ENCODE data around the gene AIRE.

The AIRE gene

GRCh38 chr21:44283948-44284347 is 1.7 kb upstream of the AIRE start:
- TF ChIP-seq, protein P1, sequence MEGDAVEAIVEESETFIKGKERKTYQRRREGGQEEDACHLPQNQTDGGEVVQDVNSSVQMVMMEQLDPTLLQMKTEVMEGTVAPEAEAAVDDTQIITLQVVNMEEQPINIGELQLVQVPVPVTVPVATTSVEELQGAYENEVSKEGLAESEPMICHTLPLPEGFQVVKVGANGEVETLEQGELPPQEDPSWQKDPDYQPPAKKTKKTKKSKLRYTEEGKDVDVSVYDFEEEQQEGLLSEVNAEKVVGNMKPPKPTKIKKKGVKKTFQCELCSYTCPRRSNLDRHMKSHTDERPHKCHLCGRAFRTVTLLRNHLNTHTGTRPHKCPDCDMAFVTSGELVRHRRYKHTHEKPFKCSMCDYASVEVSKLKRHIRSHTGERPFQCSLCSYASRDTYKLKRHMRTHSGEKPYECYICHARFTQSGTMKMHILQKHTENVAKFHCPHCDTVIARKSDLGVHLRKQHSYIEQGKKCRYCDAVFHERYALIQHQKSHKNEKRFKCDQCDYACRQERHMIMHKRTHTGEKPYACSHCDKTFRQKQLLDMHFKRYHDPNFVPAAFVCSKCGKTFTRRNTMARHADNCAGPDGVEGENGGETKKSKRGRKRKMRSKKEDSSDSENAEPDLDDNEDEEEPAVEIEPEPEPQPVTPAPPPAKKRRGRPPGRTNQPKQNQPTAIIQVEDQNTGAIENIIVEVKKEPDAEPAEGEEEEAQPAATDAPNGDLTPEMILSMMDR (IDR thresholded peaks at IDR 0.05; ENCODE audit: low read depth, low read length, missing control alignments): no peak
- DNase-seq (ENCODE audit: extremely low read depth, low read depth): no peak
- H3K4me3 ChIP-seq (replicated peaks; ENCODE audit: low read depth, low read length): no peak overlapping the region

- no peak for DNase-seq (ENCODE audit: extremely low read depth, low read depth)
- TF ChIP-seq, protein P1 (IDR thresholded peaks at IDR 0.05; ENCODE audit: low read depth, low read length, missing control alignments): no peak
- no peak overlapping the region for H3K4me3 ChIP-seq (replicated peaks; ENCODE audit: low read depth, low read length)
Observed at GRCh38 chr21:44286086-44286715, 525 bp downstream of the AIRE start.

- TF ChIP-seq, protein P1 (IDR thresholded peaks at IDR 0.05; ENCODE audit: low read depth, low read length, missing control alignments): no peak
- no peak for DNase-seq (ENCODE audit: extremely low read depth, low read depth)
Observed at GRCh38 chr21:44286716-44287632, 1.3 kb downstream of the AIRE start.

GRCh38 chr21:44288251-44289110 is 2.8 kb downstream of the AIRE start:
- no peak for DNase-seq (ENCODE audit: extremely low read depth, low read depth)
- TF ChIP-seq, protein P1 (IDR thresholded peaks at IDR 0.05; ENCODE audit: low read depth, low read length, missing control alignments): no peak
- H3K4me3 ChIP-seq (replicated peaks; ENCODE audit: low read depth, low read length): no peak overlapping the region

More at GRCh38 chr21:44286716-44287632, 1.3 kb downstream of the AIRE start:
- no peak overlapping the region for H3K4me3 ChIP-seq (replicated peaks; ENCODE audit: low read depth, low read length)

DNA sequence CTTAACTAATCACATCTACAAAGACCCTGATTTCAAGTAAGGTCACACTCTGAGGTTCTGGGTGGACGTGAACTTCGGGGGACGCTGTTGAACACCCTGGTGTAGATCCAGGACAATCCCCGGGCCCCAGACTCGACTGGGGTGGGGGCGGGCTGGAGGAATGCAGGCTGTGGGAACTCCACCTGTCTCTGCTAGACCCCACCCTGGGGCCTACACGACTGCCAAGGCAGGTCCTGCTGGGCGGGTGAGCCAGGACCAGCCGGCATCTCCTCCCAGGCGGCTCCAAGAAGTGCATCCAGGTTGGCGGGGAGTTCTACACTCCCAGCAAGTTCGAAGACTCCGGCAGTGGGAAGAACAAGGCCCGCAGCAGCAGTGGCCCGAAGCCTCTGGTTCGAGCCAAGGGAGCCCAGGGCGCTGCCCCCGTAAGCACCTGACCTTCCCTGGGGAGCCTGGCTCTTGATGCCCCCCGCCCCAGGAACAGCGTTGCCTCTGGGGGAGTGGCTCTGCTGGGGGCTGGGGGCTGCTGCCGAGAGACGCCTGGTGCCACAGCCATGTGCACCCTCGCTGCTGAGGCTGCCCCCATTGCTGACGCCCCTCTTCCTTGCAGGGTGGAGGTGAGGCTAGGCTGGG is 3.8 kb downstream of the AIRE start:
- no peak for DNase-seq (ENCODE audit: extremely low read depth, low read depth)
- no peak overlapping the region for H3K4me3 ChIP-seq (replicated peaks; ENCODE audit: low read depth, low read length)
- TF ChIP-seq, protein P1 (IDR thresholded peaks at IDR 0.05; ENCODE audit: low read depth, low read length, missing control alignments): no peak
